Lower leg skin (tissue), 4 donors: Measurements from ENCODE around the gene COMP. TPM values are rescaled to one million over a fixed set of nuclear protein-coding genes. Genes with fewer than 3 reads are reported as not detected.

Experiments used
- DNase-seq, 2 donors: peaks; one replicate each; pipeline ENCODE4 v3.0.0-alpha.2; 2019; ENCODE audit warnings: low spot score in 2 of 2
- H3K4me3 ChIP-seq: fragments of 200-600 bp; sonication (generic); 2 replicates; pipeline ENCODE4 v1.5.1; 2017; ENCODE audit warnings: mild to moderate bottlenecking, low read depth; ENCODE audit not compliant: poor library complexity, severe bottlenecking
- POLR2A ChIP-seq, 2 donors: fragments of 450-650 bp; IDR thresholded peaks; one replicate each; pipeline ENCODE4 v1.6.1; 2016 to 2017; ENCODE audit warnings: antibody characterized with exemption in 2 of 2, mild to moderate bottlenecking in 1 of 2, moderate library complexity in 1 of 2
- WGBS, 2 donors: methylation state at CpG; one replicate each; pipeline ENCODE4 v1.1.5; 2018; 5-methylcytosine and 5-hydroxymethylcytosine counted together
- intact Hi-C: fragments of 100-400 bp; cut with DNase I; formaldehyde crosslinking; loops from one replicate; pipeline ENCODE4 v1.15.0; 2023; ENCODE audit warnings: low total_unique reads
- total RNA-seq, 4 donors: library from RNA; depleted of rRNA; stranded (reverse); fragments of >200 nt; gene quantifications; one replicate each; pipeline ENCODE4 v1.1.0, GENCODE V29; 2016
- TF ChIP-seq, protein P1 (sequence below), 3 donors: fragments of 450-650 bp; IDR thresholded peaks; one replicate each; pipeline ENCODE4 v1.5.1; 2016; ENCODE audit warnings: antibody characterized with exemption in 3 of 3, mild to moderate bottlenecking in 3 of 3, moderate library complexity in 2 of 3

COMP gene
- total RNA-seq, 4 donors from 2014 or later = 12.6 to 18.3 (median 14.9) TPM

DNA sequence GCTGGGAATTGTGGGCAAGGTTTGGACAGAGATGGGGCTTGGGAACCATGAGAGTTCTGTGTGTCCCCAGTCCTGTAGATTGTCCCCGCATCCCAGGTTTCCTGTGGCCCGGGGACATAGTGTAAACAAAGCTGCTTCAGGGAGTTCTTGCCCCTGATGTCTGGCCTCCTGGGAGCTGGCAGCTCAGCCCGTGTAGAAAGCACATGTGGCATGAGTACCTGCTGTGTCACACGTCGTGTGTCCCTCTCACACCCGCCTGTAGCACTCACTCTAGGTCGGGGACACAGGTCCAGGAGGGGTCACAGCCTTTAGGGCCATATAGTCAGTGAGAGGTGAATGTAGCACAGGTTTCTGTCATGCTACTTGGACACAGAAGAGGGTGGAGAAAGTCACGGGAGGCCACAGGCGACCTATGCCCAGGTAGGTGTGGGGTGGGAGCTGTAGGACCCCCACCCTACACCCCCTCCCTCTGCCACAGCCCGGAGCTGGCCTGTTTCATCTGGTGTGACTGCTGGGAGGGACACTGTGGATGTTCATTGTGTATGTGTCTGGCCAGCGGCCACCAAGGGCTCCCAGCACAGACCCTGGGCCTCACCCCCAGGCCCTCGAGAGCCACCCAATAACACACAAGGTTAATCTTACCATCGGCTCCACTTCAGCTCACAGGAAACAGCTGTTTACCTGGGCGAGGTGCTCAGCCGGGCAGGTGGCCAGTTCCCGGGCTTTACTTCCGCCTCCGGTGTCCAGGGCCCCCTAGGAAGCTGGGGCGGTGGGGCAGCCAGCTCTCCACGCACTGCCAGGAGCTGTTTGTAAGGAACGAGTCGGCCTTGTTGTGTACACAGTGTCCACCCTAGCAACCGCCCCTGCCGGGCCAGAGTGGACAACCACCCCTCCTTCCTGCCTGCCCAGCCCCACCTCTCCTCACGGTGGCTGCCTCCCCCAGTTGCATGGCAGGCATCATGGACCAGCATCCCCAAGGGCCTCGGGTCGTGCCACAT lies 49.7 kb downstream of the COMP start:
- no peak overlapping the region for H3K4me3 ChIP-seq
- no peak for DNase-seq
- TF ChIP-seq, protein P1, sequence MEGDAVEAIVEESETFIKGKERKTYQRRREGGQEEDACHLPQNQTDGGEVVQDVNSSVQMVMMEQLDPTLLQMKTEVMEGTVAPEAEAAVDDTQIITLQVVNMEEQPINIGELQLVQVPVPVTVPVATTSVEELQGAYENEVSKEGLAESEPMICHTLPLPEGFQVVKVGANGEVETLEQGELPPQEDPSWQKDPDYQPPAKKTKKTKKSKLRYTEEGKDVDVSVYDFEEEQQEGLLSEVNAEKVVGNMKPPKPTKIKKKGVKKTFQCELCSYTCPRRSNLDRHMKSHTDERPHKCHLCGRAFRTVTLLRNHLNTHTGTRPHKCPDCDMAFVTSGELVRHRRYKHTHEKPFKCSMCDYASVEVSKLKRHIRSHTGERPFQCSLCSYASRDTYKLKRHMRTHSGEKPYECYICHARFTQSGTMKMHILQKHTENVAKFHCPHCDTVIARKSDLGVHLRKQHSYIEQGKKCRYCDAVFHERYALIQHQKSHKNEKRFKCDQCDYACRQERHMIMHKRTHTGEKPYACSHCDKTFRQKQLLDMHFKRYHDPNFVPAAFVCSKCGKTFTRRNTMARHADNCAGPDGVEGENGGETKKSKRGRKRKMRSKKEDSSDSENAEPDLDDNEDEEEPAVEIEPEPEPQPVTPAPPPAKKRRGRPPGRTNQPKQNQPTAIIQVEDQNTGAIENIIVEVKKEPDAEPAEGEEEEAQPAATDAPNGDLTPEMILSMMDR (IDR thresholded peaks at IDR 0.05) = no peak
- no peak for TF ChIP-seq POLR2A (IDR thresholded peaks at IDR 0.05)
- intact Hi-C loops = no loop called here
- WGBS, 2 donors = 66% methylated on average over 27 of the region's 27 CpGs

DNA sequence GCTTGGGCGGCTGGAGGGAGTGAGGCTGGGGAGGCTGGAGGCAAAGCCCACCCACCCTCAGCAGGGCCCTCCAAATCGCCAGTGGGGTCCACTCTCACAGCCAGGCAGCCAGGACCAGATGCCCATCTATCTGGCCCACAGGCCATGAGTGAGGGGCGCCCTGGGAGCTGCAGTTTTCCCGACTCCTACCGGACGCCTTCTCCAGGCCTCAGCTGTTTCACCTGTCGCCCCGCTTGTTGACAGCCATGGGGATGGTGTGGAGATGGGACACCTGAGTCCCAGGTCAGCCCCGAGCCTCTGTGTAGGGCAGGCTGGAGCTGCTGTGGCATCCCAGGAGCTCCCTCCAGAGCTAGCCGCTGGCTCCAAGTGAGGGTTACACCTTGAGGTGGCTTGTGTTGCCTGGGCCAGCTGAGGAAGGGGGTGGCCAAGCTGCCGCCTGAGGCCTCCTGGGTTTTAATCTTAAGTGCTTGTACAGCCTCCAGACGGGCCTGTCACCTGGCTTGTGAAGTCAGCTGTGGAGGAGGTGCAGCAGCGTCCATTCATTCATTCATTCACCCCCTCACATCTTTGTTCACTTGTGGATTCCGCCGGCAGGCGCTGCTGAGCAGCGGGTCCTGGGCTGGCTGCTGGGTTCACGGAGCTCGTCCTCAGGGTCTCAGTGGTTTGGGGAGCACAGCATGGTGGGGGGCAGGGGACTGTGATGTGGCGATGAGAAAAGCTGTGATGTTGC lies 52.0 kb downstream of the COMP start:
- H3K4me3 ChIP-seq = no peak overlapping the region
- 92 to 95% methylated on average over 17 to 20 of the region's 20 CpGs for WGBS, 2 donors
- TF ChIP-seq, protein P1 (IDR thresholded peaks at IDR 0.05) = no peak
- TF ChIP-seq POLR2A (IDR thresholded peaks at IDR 0.05) = no peak
- intact Hi-C loops = no loop called here
- DNase-seq = no peak

DNA sequence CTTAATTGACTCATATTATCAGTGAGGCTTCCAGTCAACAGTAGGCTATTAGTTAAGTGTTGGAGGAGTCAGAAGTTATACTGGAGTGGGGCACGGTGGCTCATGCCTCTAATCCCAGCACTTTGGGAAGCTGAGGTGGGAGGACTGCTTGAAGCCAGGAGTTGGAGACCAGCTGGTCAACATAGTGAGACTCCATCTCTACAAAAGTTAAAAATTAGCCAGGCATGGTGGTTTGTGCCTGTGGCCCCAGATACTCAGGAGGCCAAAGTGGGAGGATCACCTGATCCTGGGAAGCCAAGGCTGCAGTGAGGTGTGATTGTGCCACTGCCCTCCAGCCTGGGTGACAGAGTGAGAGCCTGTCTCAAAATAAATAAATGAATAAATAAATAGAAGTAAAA lies 53.2 kb downstream of the COMP start:
- no peak for TF ChIP-seq POLR2A (IDR thresholded peaks at IDR 0.05)
- TF ChIP-seq, protein P1 (IDR thresholded peaks at IDR 0.05) = no peak
- no peak overlapping the region for H3K4me3 ChIP-seq
- 93 to 96% methylated on average over 1 of the region's 1 CpG for WGBS, 2 donors
- intact Hi-C loops = no loop called here
- no peak for DNase-seq

DNA sequence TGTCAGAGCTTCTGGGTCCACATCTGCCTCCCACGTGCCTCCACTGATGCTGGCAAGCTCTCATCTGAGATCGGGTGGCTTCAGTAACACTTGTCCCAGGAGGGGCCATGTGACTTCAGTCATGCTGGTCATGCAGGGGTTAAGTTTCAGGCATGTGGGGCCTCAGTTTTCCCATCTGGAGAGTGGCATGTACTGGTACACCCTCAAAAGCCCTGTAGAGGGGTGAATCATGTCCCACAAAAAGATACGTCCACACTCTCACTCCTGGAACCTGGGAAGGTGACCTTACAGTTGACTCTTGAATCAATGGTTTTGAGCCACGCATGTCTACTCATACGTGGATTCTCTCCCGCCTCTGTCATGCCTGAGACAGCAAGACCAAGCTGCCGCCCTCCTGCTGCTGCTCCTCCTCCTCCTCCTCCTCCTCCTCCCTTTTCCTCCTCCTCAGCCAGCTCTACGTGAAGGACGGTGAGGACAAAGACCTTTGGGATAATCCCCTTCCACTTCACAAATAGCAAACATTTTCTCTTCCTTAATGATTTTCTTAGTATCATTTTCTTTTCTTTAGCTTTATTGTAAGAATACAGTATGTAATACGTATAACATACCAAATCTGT lies 53.7 kb downstream of the COMP start:
- WGBS, 2 donors = 75 to 76% methylated on average over 10 of the region's 10 CpGs
- no peak for DNase-seq
- no peak for TF ChIP-seq POLR2A (IDR thresholded peaks at IDR 0.05)
- TF ChIP-seq, protein P1 (IDR thresholded peaks at IDR 0.05) = no peak
- intact Hi-C loops = no loop called here
- no peak overlapping the region for H3K4me3 ChIP-seq

DNA sequence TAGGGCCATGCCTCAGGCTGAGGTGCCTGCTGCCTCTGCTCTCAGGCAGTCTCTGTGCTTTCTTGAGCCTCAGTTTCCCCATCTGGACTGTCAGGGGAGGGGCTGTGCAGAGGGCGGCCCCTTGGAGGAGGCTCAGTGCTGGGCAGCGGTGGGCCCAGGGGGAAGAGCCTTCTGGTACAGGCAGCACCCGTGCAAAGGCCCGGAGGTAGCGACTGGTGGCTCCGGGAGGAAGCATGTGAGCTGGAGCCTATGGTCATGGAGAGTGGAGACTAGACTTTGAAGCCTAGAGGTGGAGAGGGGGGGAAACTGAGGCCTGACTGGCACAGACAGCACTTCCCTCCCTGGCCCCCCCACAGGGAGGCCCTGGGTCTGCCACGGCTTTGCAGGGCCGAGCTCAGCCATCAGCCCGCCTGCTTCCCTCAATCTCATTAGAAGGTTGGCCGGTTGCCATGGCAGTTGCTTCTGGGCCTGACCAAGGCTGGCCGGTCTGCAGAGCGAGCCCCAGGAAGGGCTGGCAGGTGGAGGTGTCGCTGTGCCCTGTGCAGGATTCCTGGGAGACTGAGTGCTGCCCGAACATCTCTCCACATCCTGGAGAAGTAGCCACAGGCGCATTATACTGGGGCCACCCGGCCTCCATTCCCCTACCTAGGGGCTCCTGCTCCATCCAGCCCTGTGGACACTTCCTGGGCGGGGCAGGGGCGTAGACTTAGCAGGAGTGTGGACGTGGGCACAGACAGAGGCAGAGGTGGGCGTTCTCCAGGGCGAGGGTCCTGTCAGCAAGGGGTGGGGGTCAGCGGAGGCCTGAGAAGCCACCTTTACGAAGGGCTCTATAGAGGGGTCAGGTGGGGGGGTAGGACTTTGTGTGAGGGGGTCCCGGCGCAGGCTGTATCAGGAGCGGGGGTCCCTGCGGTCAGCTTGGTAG lies 54.4 kb downstream of the COMP start:
- TF ChIP-seq, protein P1 (IDR thresholded peaks at IDR 0.05) = no peak
- TF ChIP-seq POLR2A (IDR thresholded peaks at IDR 0.05) = no peak
- intact Hi-C loops = no loop called here
- DNase-seq = no peak
- no peak overlapping the region for H3K4me3 ChIP-seq
- WGBS, 2 donors = 83 to 89% methylated on average over 21 to 26 of the region's 27 CpGs
